K562 (cell line): ENCODE results near the gene SUPT3H. TPM values are rescaled to one million over a fixed set of nuclear protein-coding genes. Genes with fewer than 3 reads are reported as not detected.
A peak's percentile ranks its signal among the peaks of the same experiment; 100 is the strongest.
"Not testable (repeated sequence)": the region's sequence is repeated elsewhere in the genome, so short reads cannot be mapped to it uniquely, and the experiment has no call there.

Source experiments
- CC2D1A ChIP-seq: fragments of 450-650 bp; IDR thresholded peaks from 2 replicates; pipeline ENCODE4 v1.6.1; 2017; ENCODE audit warnings: mild to moderate bottlenecking
- CREM ChIP-seq: IDR thresholded peaks from 2 replicates; pipeline ENCODE4 v1.6.1; 2014; ENCODE audit warnings: antibody characterized with exemption, low read depth
- DPF2 ChIP-seq: fragments of 450-650 bp; IDR thresholded peaks from 2 replicates; pipeline ENCODE4 v1.6.1; 2016
- EHMT2 ChIP-seq: fragments of 450-650 bp; IDR thresholded peaks from 2 replicates; pipeline ENCODE4 v1.6.1; 2018; ENCODE audit warnings: antibody characterized with exemption
- ELF1 ChIP-seq: fragments of 200-800 bp; sonication (Bioruptor generic); IDR thresholded peaks from 2 replicates; pipeline ENCODE4 v1.6.1; 2016; ENCODE audit warnings: missing genetic modification characterization, missing compliant biosample characterization
- EP400 ChIP-seq: fragments of 450-650 bp; IDR thresholded peaks from 2 replicates; pipeline ENCODE4 v1.6.1; 2017; ENCODE audit warnings: antibody characterized with exemption, mild to moderate bottlenecking, moderate library complexity
- FOXJ2 ChIP-seq: fragments of 200-800 bp; sonication (Bioruptor generic); IDR thresholded peaks from 2 replicates; pipeline ENCODE4 v1.6.1; 2016; ENCODE audit warnings: missing genetic modification characterization, missing compliant biosample characterization
- FOXM1 ChIP-seq, 2 experiments: fragments of 450-650 bp in 1 of 2; sonication (generic) in 1 of 2; formaldehyde crosslinking in 1 of 2; IDR thresholded peaks; 2 replicates each; pipeline versions ENCODE4 v1.6.1 to v1.9.0; 2017 to 2022; ENCODE audit warnings: low read depth in 2 of 2, mild to moderate bottlenecking in 2 of 2, missing genetic modification reagents in 1 of 2, moderate library complexity in 1 of 2
- HDAC1 ChIP-seq, 2 experiments: fragments of 450-650 bp; IDR thresholded peaks; 2 replicates each; pipeline ENCODE4 v1.6.1; 2016 to 2017; ENCODE audit warnings: inconsistent platforms in 1 of 2, mild to moderate bottlenecking in 1 of 2, moderate library complexity in 1 of 2
- MTA2 ChIP-seq: fragments of 450-650 bp; IDR thresholded peaks from 2 replicates; pipeline ENCODE4 v1.6.1; 2016; ENCODE audit warnings: low read depth
- MTA3 ChIP-seq: fragments of 450-650 bp; formaldehyde crosslinking; IDR thresholded peaks from 2 replicates; pipeline ENCODE4 v1.6.1; 2017; ENCODE audit warnings: mild to moderate bottlenecking, borderline replicate concordance
- NCOR1 ChIP-seq: fragments of 450-650 bp; IDR thresholded peaks from 2 replicates; pipeline ENCODE4 v1.6.1; 2016; ENCODE audit warnings: mild to moderate bottlenecking, moderate library complexity
- RNF2 ChIP-seq: sonication (generic); IDR thresholded peaks from 2 replicates; pipeline ENCODE4 v1.6.1; 2016
- SMARCA4 ChIP-seq: fragments of 450-650 bp; IDR thresholded peaks from 2 replicates; pipeline ENCODE4 v1.6.1; 2016
- SMARCE1 ChIP-seq: fragments of 450-650 bp; IDR thresholded peaks from 2 replicates; pipeline ENCODE4 v1.7.1; 2016; ENCODE audit warnings: mild to moderate bottlenecking
- SPI1 ChIP-seq: IDR thresholded peaks from 2 replicates; pipeline ENCODE4 v1.6.1; 2011; ENCODE audit warnings: low read depth, low read length, control low read depth, borderline replicate concordance
- STAT5A ChIP-seq: IDR thresholded peaks from 2 replicates; pipeline ENCODE4 v1.6.1; 2012; ENCODE audit warnings: low read length, inconsistent platforms, borderline replicate concordance
- ZNF57 ChIP-seq: fragments of 450-650 bp; formaldehyde crosslinking; IDR thresholded peaks from 2 replicates; pipeline ENCODE4 v1.4.0; 2020; ENCODE audit warnings: mild to moderate bottlenecking, moderate library complexity
- polyA plus RNA-seq, 8 experiments: library from polyadenylated mRNA; depleted of rRNA in 4 of 8; stranded (reverse) in 5 of 8; unstranded in 3 of 8; fragments of >200 nt; fragmentation: Nextera tagmentation in 2 of 8; fragmentation: Illumina TruSeq in 1 of 8; extraction: Ambion mirVana in 2 of 8; extraction: Trizol in 1 of 8; gene quantifications; 2 replicates each; pipeline versions ENCODE4 v1.2.1 to v1.2.3, GENCODE V29; 2011 to 2014; ENCODE audit warnings: inconsistent platforms in 1 of 8, missing spikeins in 1 of 8
- total RNA-seq, 7 experiments: library from RNA; depleted of rRNA in 6 of 7; stranded (reverse); fragments of >200 nt in 6 of 7; fragmentation: Illumina TruSeq in 2 of 7; extraction: Trizol in 2 of 7; gene quantifications; 2 replicates each; pipeline versions ENCODE4 v1.2.1 to v1.2.3, GENCODE V29; 2011 to 2021; ENCODE audit warnings: low replicate concordance in 1 of 7
- TF ChIP-seq, protein P1 (sequence below): fragments of 450-650 bp; formaldehyde crosslinking; IDR thresholded peaks from 2 replicates; pipeline ENCODE4 v1.4.0; 2022; ENCODE audit warnings: mild to moderate bottlenecking, moderate library complexity
- TF ChIP-seq, protein P2 (sequence below): sonication (generic); IDR thresholded peaks from 2 replicates; pipeline ENCODE4 v1.6.1; 2016
- TF ChIP-seq, protein P3 (sequence below): IDR thresholded peaks from 2 replicates; pipeline ENCODE4 v1.6.1; 2012; ENCODE audit warnings: low read depth, low read length, improper control_type of control experiment, borderline replicate concordance

The SUPT3H gene
- total and polyA plus RNA-seq, 9 of the 15 experiments (the other 6 are each of a cell fraction or from before 2014, with no cell fraction given) = 7.2 to 16.3 (median 11.9) TPM

DNA sequence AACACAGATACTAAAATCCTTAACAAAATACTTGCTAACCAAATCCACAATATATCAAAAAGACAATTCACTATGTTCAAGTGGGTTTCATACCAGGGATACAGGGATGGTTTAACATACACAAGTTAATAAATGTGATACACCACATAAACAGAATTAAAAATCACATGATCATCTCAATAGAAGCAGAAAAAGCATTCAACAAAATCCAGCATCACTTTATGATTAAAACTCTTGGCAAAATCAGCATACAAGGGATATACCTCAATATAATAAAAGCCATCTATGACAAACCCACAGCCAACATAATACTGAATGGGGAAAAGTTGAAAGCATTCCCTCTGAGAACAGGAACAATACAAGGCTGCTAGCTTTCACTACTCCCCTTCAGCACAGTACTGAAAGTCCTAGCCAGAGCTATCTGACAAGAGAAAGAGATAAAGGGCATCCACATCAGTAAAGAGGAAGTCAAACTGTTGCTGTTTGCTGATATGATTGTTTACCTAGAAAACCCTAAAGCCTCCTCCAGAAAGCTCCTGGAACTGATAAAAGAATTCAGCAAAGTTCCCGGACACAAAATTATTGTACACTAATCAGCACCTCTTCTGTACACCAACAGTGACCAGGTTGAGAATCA is 83.6 kb downstream of the SUPT3H start (continued):
- TF ChIP-seq, protein P1, sequence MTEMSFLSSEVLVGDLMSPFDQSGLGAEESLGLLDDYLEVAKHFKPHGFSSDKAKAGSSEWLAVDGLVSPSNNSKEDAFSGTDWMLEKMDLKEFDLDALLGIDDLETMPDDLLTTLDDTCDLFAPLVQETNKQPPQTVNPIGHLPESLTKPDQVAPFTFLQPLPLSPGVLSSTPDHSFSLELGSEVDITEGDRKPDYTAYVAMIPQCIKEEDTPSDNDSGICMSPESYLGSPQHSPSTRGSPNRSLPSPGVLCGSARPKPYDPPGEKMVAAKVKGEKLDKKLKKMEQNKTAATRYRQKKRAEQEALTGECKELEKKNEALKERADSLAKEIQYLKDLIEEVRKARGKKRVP (CRISPR knock-in tag) = peak; percentile 69; the same call in 1 of the 2 replicates
- TF ChIP-seq CREM (peak; percentile 68), SMARCA4 (peak; percentile 99), RNF2 (peak; percentile 66; the same call in 1 of the 2 replicates), FOXM1 (IDR thresholded peaks at IDR 0.05; ENCODE audit: low read depth) (peak; percentile 87), NCOR1 (peak; percentile 91), HDAC1 (IDR thresholded peaks at IDR 0.05) (peak in 1 of 2 experiments; percentile 69; a peak in 2 of 4 replicates), ELF1 (tag) (peak; percentile 41; the same call in 1 of the 2 replicates), EP400 (peak; percentile 44), CC2D1A (peak; percentile 88), ZNF57 (CRISPR knock-in tag) (peak; percentile 55; the same call in 1 of the 2 replicates), MTA3 (peak; percentile 46; the same call in 1 of the 2 replicates), EHMT2 (0 out of 2 replicates have a peak, but pooled peaks have one; percentile 6), DPF2 (peak; percentile 98), MTA2 (peak; percentile 87), FOXJ2 (tag) (peak; percentile 91), STAT5A (peak; percentile 84), SMARCE1 (peak; percentile 100), SPI1 (peak; percentile 98)
- not testable (repeated sequence) for TF ChIP-seq FOXM1 (CRISPR knock-in tag; IDR thresholded peaks at IDR 0.05; ENCODE audit: low read depth)
- TF ChIP-seq, protein P2, sequence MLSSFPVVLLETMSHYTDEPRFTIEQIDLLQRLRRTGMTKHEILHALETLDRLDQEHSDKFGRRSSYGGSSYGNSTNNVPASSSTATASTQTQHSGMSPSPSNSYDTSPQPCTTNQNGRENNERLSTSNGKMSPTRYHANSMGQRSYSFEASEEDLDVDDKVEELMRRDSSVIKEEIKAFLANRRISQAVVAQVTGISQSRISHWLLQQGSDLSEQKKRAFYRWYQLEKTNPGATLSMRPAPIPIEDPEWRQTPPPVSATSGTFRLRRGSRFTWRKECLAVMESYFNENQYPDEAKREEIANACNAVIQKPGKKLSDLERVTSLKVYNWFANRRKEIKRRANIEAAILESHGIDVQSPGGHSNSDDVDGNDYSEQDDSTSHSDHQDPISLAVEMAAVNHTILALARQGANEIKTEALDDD = peak; percentile 41; the same call in 1 of the 2 replicates
- TF ChIP-seq, protein P3, sequence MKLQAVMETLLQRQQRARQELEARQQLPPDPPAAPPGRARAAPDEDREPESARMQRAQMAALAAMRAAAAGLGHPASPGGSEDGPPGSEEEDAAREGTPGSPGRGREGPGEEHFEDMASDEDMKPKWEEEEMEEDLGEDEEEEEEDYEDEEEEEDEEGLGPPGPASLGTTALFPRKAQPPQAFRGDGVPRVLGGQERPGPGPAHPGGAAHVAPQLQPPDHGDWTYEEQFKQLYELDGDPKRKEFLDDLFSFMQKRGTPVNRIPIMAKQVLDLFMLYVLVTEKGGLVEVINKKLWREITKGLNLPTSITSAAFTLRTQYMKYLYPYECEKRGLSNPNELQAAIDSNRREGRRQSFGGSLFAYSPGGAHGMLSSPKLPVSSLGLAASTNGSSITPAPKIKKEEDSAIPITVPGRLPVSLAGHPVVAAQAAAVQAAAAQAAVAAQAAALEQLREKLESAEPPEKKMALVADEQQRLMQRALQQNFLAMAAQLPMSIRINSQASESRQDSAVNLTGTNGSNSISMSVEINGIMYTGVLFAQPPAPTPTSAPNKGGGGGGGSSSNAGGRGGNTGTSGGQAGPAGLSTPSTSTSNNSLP = peak; percentile 53; the same call in 1 of the 2 replicates
